HT1080 (cell line): ENCODE results near the gene LRRC57. TPM values are rescaled to one million over a fixed set of nuclear protein-coding genes. Genes with fewer than 3 reads are reported as not detected.
"Not testable (repeated sequence)": the region's sequence is repeated elsewhere in the genome, so short reads cannot be mapped to it uniquely, and the experiment has no call there.

Source experiments
- DNase-seq: peaks from one replicate; pipeline ENCODE4 v3.0.0-alpha.2; 2015; ENCODE audit warnings: low read depth
- polyA plus RNA-seq, 2 experiments: library from polyadenylated mRNA; depleted of rRNA; stranded (reverse); fragments of >200 nt; gene quantifications; 2 replicates each; pipeline ENCODE4 v1.2.3, GENCODE V29; 2015
- total RNA-seq: library from RNA; depleted of rRNA; stranded (reverse); fragments of >200 nt; shearing (Covaris generic); gene quantifications from 2 replicates; pipeline ENCODE4 v1.2.3, GENCODE V29; 2014; rRNA removed

Gene LRRC57
- 7.5 and 8.0 TPM in 2 replicates for total RNA-seq
- 10.5 and 10.6 TPM in 2 replicates for polyA plus RNA-seq (2015; cell fraction: cytosol; rRNA removed)
- 9.3 and 11.8 TPM in 2 replicates for polyA plus RNA-seq (2015; cell fraction: nucleus; rRNA removed)

GRCh38 chr15:42548249-42549031 lies at the start of gene LRRC57, which contains the start of gene HAUS2:
LRRC57 (minus strand) TSS chr15:42548793; CDS start chr15:42548434, 359 bp downstream.
HAUS2 (plus strand) TSS chr15:42548838; CDS start chr15:42548873, 35 bp downstream.
- DNase-seq: peak; percentile 77

GRCh38 chr15:42595626-42596240 lies 47.1 kb upstream of the LRRC57 start:
- no peak for DNase-seq

- DNase-seq: no peak
Measured at GRCh38 chr15:42594095-42594494, 45.5 kb upstream of the LRRC57 start.

GRCh38 chr15:42593143-42593542 lies 44.5 kb upstream of the LRRC57 start:
- DNase-seq: no peak

- no peak for DNase-seq
Measured at GRCh38 chr15:42592716-42593115, 44.1 kb upstream of the LRRC57 start.

GRCh38 chr15:42591238-42591934 lies 42.8 kb upstream of the LRRC57 start:
- DNase-seq: peak; percentile 15

- no peak for DNase-seq
Measured at GRCh38 chr15:42590619-42591237, 42.1 kb upstream of the LRRC57 start.

GRCh38 chr15:42584031-42584765 lies 35.6 kb upstream of the LRRC57 start:
- DNase-seq: peak; percentile 52

- no peak for DNase-seq
Measured at GRCh38 chr15:42582569-42583375, 34.2 kb upstream of the LRRC57 start.

GRCh38 chr15:42581272-42581730 lies 32.7 kb upstream of the LRRC57 start:
- DNase-seq: peak; percentile 72

- no peak for DNase-seq
Measured at GRCh38 chr15:42578984-42579537, 30.5 kb upstream of the LRRC57 start.

GRCh38 chr15:42577514-42578031 lies 29.0 kb upstream of the LRRC57 start:
- no peak for DNase-seq

- DNase-seq: no peak
Measured at GRCh38 chr15:42576776-42577175, 28.2 kb upstream of the LRRC57 start.

- DNase-seq: no peak
Measured at GRCh38 chr15:42576040-42576594, 27.5 kb upstream of the LRRC57 start.

- peak; percentile 99 for DNase-seq
Measured at GRCh38 chr15:42575188-42576039, 26.8 kb upstream of the LRRC57 start, which contains the start of gene STARD9. STARD9 (plus strand) TSS chr15:42575606; CDS start chr15:42575716, 110 bp downstream.

- DNase-seq: no peak
Measured at GRCh38 chr15:42558739-42559138, 10.1 kb upstream of the LRRC57 start.

GRCh38 chr15:42556550-42557207 lies 8.1 kb upstream of the LRRC57 start:
- not testable (repeated sequence) for DNase-seq
